WERI-Rb-1 (cell line): ENCODE data around the gene DTHD1.

Experiments
- DNase-seq: peaks from one replicate; pipeline ENCODE4 v3.0.0-alpha.2; 2020
- H3K27ac ChIP-seq: fragments of 250-450 bp; sonication (Bioruptor Pico); 2 replicates; pipeline ENCODE4 v1.5.1; 2020; ENCODE audit warnings: mild to moderate bottlenecking, moderate library complexity
- H3K27me3 ChIP-seq: fragments of 250-450 bp; sonication (Bioruptor Pico); 2 replicates; pipeline ENCODE4 v1.5.1; 2021; ENCODE audit warnings: mild to moderate bottlenecking, low read depth, moderate library complexity; ENCODE audit not compliant: insufficient read depth, severe bottlenecking
- H3K36me3 ChIP-seq: fragments of 250-450 bp; sonication (Bioruptor Pico); 2 replicates; pipeline ENCODE4 v1.5.1; 2020; ENCODE audit warnings: mild to moderate bottlenecking, moderate library complexity
- H3K4me3 ChIP-seq: 2 replicates; pipeline ENCODE4 v1.5.1; 2011; ENCODE audit warnings: low read depth, mild to moderate bottlenecking, control low read depth, low read length
- H3K9me3 ChIP-seq: fragments of 250-450 bp; sonication (Bioruptor Pico); 2 replicates; pipeline ENCODE4 v1.5.1; 2021; ENCODE audit warnings: mild to moderate bottlenecking, moderate library complexity; ENCODE audit not compliant: severe bottlenecking
- TF ChIP-seq, protein P1 (sequence below): IDR thresholded peaks from 2 replicates; pipeline ENCODE4 v1.5.1; 2011; ENCODE audit warnings: low read depth, mild to moderate bottlenecking, control low read depth, inconsistent platforms, low read length

The DTHD1 gene

DNA sequence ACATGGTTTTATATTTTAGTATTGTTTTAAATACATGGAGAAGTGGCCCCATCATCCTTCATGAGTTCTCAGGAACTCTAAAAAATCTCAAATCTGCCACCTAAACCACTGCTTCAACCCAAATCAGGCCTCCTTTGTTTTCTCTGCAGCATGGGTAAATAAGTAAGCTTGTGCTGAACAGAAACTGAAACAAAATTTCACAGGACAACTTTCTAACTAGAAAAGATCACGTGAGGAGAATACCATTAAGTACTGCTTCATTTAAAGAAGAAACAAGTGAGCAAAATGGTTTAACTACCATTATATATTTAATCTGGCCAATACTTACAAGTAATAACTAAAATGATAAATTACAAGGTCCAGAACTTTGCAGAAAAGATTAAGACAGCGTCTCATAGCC is 39.6 kb upstream of the DTHD1 start:
- Histone ChIP-seq H3K27me3 (peaks cover 87% of the 10 kb centered on the region), H3K4me3 (no peak overlapping the region), H3K9me3 (no peaks in the 10 kb centered on the region), H3K27ac (no peak overlapping the region), H3K36me3 (no peaks in the 10 kb centered on the region)
- DNase-seq: no peak
- TF ChIP-seq, protein P1, sequence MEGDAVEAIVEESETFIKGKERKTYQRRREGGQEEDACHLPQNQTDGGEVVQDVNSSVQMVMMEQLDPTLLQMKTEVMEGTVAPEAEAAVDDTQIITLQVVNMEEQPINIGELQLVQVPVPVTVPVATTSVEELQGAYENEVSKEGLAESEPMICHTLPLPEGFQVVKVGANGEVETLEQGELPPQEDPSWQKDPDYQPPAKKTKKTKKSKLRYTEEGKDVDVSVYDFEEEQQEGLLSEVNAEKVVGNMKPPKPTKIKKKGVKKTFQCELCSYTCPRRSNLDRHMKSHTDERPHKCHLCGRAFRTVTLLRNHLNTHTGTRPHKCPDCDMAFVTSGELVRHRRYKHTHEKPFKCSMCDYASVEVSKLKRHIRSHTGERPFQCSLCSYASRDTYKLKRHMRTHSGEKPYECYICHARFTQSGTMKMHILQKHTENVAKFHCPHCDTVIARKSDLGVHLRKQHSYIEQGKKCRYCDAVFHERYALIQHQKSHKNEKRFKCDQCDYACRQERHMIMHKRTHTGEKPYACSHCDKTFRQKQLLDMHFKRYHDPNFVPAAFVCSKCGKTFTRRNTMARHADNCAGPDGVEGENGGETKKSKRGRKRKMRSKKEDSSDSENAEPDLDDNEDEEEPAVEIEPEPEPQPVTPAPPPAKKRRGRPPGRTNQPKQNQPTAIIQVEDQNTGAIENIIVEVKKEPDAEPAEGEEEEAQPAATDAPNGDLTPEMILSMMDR: no peak

DNA sequence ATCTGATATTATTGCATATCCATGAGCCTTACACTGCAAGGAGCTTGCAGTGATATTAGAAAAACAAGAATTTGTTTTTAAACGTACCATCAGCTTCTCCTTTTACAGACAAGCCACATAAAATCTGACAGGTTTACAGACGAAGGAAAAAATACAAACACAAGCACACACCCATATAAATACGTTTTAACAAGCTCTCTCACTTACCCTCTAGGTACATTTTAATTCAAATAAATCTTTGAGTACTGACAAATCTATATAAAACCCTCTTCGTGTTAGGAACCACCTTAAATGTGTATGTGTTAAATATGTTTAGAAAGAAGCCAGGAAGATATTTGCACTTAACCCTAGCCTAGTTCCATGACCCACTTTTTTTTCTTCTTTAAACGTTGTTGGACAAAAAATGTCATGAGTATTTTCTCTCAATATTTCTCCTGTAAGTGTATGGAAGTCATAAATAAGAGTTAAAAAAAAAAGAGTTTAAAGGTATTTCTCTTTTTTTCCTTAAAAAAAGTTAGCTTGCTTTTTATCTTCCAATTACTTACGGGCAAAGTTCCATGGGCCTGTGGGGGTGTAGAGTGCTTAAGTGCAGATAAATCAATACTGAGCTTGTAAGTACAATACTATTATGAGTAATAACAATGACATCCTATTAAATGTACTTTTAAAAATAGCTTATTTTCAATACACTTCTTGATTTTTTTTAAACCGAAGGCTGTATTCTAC is 38.6 kb upstream of the DTHD1 start:
- Histone ChIP-seq H3K27me3 (peaks cover 87% of the 10 kb centered on the region), H3K9me3 (no peaks in the 10 kb centered on the region), H3K4me3 (no peak overlapping the region), H3K27ac (no peak overlapping the region), H3K36me3 (no peaks in the 10 kb centered on the region)
- DNase-seq: no peak
- TF ChIP-seq, protein P1: no peak

DNA sequence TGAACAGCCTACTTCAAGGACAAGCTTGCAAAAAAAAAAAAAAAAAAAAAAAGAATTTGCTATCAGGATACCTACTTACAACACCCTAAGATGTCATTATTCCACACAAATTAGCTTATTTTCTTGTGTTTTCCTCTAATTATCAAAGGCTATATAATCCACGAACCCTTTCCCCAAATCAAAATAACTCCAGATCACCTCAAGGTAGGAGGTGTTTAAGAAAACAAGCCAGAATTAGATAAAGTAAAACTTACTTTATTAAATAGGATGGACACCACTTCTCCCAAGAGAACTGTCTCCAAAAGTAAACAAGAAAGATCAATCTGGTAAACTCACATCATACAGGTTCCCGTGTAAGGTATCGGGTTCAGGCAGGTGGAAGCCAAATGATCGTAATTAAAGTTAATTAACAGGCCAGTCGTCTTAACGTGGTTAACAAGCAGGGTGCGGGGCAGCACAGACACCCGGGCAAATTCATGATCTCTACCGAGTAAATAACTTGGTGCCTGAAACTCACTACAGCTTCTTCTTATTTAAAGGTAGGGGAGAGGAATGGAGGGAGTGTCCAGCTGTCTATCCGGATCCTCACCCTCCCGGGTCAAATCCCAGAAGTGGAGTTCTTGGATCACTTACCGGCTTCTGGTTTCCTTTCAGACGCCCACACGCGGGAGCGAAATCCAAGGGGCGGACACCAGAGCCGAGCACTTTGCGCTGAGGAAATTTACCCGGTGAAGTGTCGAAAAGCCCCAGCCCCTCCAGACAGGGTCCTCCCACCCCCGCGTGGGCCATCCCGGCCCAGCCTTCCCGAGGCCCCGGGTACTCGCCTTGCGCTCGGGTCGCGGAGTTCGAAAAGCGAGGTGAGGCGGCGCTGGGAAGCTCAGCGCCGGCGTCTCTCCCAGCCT is 37.8 kb upstream of the DTHD1 start:
- DNase-seq: no peak
- no peaks in the 10 kb centered on the region for H3K9me3 ChIP-seq
- peak overlapping the region; percentile 32 for H3K4me3 ChIP-seq
- no peak overlapping the region for H3K27ac ChIP-seq
- H3K36me3 ChIP-seq: no peaks in the 10 kb centered on the region
- TF ChIP-seq, protein P1: no peak
- peaks cover 82% of the 10 kb centered on the region for H3K27me3 ChIP-seq

DNA sequence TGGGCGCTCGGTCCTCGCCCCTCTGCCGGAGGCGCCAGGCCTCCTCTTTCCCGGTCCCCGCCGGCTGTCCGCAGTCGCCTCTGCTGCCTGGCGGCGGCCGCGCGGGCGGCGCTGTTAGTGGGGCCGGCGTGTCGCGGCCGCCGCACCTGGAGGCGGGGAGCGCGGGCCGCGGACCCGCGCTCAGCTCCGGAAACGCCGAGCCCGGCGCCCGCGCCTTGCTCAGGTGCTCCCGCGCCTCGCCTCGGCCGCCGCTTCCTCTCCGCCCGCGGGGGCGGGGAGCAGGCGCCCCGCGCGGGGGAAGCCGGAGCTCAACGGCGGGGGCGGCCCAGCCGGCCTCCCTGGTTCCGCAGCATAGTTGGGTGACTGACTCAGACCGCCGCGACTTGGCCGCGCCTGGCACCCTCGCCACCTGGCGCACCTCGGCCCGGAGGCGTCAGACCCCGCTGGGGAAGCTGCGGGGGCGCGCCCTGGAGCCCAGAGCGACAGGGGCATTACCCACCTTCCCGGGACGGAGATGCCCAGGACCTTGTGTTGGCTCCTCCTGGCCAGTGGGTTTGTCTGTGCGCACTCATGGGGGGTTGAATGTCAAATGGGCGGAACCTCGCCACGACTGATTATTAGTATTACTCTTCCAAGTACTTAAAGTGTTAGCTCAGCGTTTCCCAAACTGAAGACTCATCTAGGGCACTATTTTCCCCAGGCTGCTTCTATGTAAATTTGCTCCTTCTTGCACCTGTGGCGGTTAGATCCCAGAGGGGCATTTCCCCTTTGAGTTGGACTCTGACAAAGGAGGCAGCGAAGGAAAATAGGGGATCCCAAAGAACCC is 36.9 kb upstream of the DTHD1 start, which contains the start of gene ARAP2:
Gene ARAP2, minus strand, starts transcription at position 258 of the 826 bp plus-strand sequence. CDS start 15,028 bp downstream, outside the sequence.
- no peak within 1 kb of the TSS for H3K27ac ChIP-seq
- H3K27me3 ChIP-seq: peaks cover 81% of the 10 kb centered on the region
- TF ChIP-seq, protein P1: no peak
- peaks cover 1% of the 10 kb centered on the region for H3K9me3 ChIP-seq
- H3K36me3 ChIP-seq: no peaks in the 10 kb centered on the region
- DNase-seq: peak; percentile 44
- peak within 1 kb of the TSS; percentile 32 for H3K4me3 ChIP-seq

DNA sequence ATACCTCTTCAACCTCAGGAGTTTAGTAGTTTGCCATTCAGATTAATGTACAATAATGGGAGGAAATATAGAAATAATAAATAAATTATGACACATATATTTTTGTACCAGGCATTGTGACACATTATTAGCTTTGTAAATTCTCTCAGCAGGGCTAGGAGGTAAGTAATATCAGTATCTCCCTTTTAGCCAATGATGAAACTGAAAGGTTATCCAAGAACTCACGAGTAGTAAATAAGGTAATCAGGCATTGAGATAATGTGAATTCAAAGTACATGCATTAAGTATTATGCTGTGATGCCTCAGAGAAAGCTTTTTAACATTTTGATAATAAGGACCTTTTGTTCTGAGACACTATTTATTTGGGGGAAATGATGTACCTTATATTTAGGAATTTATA is 31.8 kb upstream of the DTHD1 start:
- peaks cover 72% of the 10 kb centered on the region for H3K27me3 ChIP-seq
- peaks cover 3% of the 10 kb centered on the region for H3K9me3 ChIP-seq
- H3K36me3 ChIP-seq: no peaks in the 10 kb centered on the region
- H3K27ac ChIP-seq: no peak overlapping the region
- DNase-seq: no peak
- TF ChIP-seq, protein P1: no peak
- no peak overlapping the region for H3K4me3 ChIP-seq
